Measurements from ENCODE around the gene ERICH6B. TPM values are rescaled to one million over a fixed set of nuclear protein-coding genes. Genes with fewer than 3 reads are reported as not detected.

Gene ERICH6B
- total RNA-seq, 1 experiment from 2014 or later: not detected

GRCh38 chr13:45584816-45585215 lies 30.7 kb downstream of the ERICH6B start:
- H3K27ac ChIP-seq (ENCODE audit: low read length): no peak overlapping the region
- H3K9me2 ChIP-seq (replicated peaks; ENCODE audit: low read length): no peaks in the 10 kb centered on the region
- no peaks in the 10 kb centered on the region for H3K27me3 ChIP-seq (ENCODE audit: low read length)
- no peaks in the 10 kb centered on the region for H4K20me1 ChIP-seq (ENCODE audit: low read length)
- H3K4me2 ChIP-seq (ENCODE audit: low read length): no peak overlapping the region
- no peak overlapping the region for H3K4me3 ChIP-seq (ENCODE audit: low read length)
- H3K9me3 ChIP-seq (ENCODE audit: low read length): no peaks in the 10 kb centered on the region
- no peak overlapping the region for H2AFZ ChIP-seq (ENCODE audit: low read length)
- ChIA-PET POLR2A (ENCODE audit: unreplicated experiment) (no interaction called here), CTCF (no interaction called here)
- intact Hi-C loops (cut with micrococcal nuclease): no loop called here
- ATAC-seq: no peak
- no peak overlapping the region for H3K9ac ChIP-seq (ENCODE audit: low read length)
- H3K4me1 ChIP-seq (ENCODE audit: insufficient read depth, low read length): no peaks in the 10 kb centered on the region
- no peaks in the 10 kb centered on the region for H3K79me2 ChIP-seq (ENCODE audit: low read length)
- peak; percentile 9 for DNase-seq
- H3F3A ChIP-seq (ENCODE audit: low read length, unreplicated experiment): no peaks in the 10 kb centered on the region
- no peaks in the 10 kb centered on the region for H3K36me3 ChIP-seq (ENCODE audit: low read depth, low read length)
- no TSS peak for BruUV-seq (replicated peaks)
- TF ChIP-seq CTCF (conservative IDR thresholded peaks at IDR 0.05; ENCODE audit: low read depth, low read length) (peak; percentile 39; the same call in 1 of the 2 replicates), EZH2 (IDR thresholded peaks at IDR 0.05; ENCODE audit: low read length, unreplicated experiment) (no peak)

- ATAC-seq (no peak), DNase-seq (no peak)
- H3K27ac ChIP-seq (ENCODE audit: low read length): no peak overlapping the region
- BruUV-seq (replicated peaks): no TSS peak
- no peak overlapping the region for H2AFZ ChIP-seq (ENCODE audit: low read length)
- H3F3A ChIP-seq (ENCODE audit: low read length, unreplicated experiment): no peaks in the 10 kb centered on the region
- no peaks in the 10 kb centered on the region for H4K20me1 ChIP-seq (ENCODE audit: low read length)
- CTCF ChIA-PET: no interaction called here
- no peaks in the 10 kb centered on the region for H3K79me2 ChIP-seq (ENCODE audit: low read length)
- H3K9ac ChIP-seq (ENCODE audit: low read length): no peak overlapping the region
- intact Hi-C loops (cut with micrococcal nuclease): no loop called here
- H3K27me3 ChIP-seq (ENCODE audit: low read length): no peaks in the 10 kb centered on the region
- TF ChIP-seq CTCF (conservative IDR thresholded peaks at IDR 0.05; ENCODE audit: low read depth, low read length) (no peak), EZH2phosphoT487 (IDR thresholded peaks at IDR 0.05; ENCODE audit: borderline replicate concordance, low read length) (no peak), EZH2 (IDR thresholded peaks at IDR 0.05; ENCODE audit: low read length, unreplicated experiment) (no peak)
- no peaks in the 10 kb centered on the region for H3K9me3 ChIP-seq (ENCODE audit: low read length)
- no peaks in the 10 kb centered on the region for H3K9me2 ChIP-seq (replicated peaks; ENCODE audit: low read length)
- H3K36me3 ChIP-seq (ENCODE audit: low read depth, low read length): no peaks in the 10 kb centered on the region
- POLR2A ChIA-PET (ENCODE audit: unreplicated experiment): no interaction called here
- H3K4me3 ChIP-seq (ENCODE audit: low read length): no peak overlapping the region
- H3K4me1 ChIP-seq (ENCODE audit: insufficient read depth, low read length): no peaks in the 10 kb centered on the region
- H3K4me2 ChIP-seq (ENCODE audit: low read length): no peak overlapping the region
Observed at GRCh38 chr13:45582408-45583076, 33.0 kb downstream of the ERICH6B start.

- Histone ChIP-seq H3K4me2 (ENCODE audit: low read length) (no peak overlapping the region), H3K9me3 (ENCODE audit: low read length) (no peaks in the 10 kb centered on the region), H3K9me2 (replicated peaks; ENCODE audit: low read length) (no peaks in the 10 kb centered on the region), H3K27me3 (ENCODE audit: low read length) (no peaks in the 10 kb centered on the region), H3K27ac (ENCODE audit: low read length) (no peak overlapping the region), H3F3A (ENCODE audit: low read length, unreplicated experiment) (no peaks in the 10 kb centered on the region), H3K4me3 (ENCODE audit: low read length) (no peak overlapping the region), H2AFZ (ENCODE audit: low read length) (no peak overlapping the region), H3K36me3 (ENCODE audit: low read depth, low read length) (no peaks in the 10 kb centered on the region), H3K4me1 (ENCODE audit: insufficient read depth, low read length) (peaks cover 8% of the 10 kb centered on the region), H3K9ac (ENCODE audit: low read length) (no peak overlapping the region), H4K20me1 (ENCODE audit: low read length) (no peaks in the 10 kb centered on the region), H3K79me2 (ENCODE audit: low read length) (no peaks in the 10 kb centered on the region)
- intact Hi-C loops (cut with micrococcal nuclease): no loop called here
- BruUV-seq (replicated peaks): no TSS peak
- ChIA-PET POLR2A (ENCODE audit: unreplicated experiment) (no interaction called here), CTCF (no interaction called here)
- no peak for ATAC-seq
- TF ChIP-seq EZH2phosphoT487 (IDR thresholded peaks at IDR 0.05; ENCODE audit: borderline replicate concordance, low read length) (no peak), EZH2 (IDR thresholded peaks at IDR 0.05; ENCODE audit: low read length, unreplicated experiment) (no peak)
- no peak for DNase-seq
Observed at GRCh38 chr13:45576466-45576865, 39.1 kb downstream of the ERICH6B start.
